ENCODE measurements around the gene CALCOCO2.

- TF ChIP-seq, protein P1, sequence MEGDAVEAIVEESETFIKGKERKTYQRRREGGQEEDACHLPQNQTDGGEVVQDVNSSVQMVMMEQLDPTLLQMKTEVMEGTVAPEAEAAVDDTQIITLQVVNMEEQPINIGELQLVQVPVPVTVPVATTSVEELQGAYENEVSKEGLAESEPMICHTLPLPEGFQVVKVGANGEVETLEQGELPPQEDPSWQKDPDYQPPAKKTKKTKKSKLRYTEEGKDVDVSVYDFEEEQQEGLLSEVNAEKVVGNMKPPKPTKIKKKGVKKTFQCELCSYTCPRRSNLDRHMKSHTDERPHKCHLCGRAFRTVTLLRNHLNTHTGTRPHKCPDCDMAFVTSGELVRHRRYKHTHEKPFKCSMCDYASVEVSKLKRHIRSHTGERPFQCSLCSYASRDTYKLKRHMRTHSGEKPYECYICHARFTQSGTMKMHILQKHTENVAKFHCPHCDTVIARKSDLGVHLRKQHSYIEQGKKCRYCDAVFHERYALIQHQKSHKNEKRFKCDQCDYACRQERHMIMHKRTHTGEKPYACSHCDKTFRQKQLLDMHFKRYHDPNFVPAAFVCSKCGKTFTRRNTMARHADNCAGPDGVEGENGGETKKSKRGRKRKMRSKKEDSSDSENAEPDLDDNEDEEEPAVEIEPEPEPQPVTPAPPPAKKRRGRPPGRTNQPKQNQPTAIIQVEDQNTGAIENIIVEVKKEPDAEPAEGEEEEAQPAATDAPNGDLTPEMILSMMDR (IDR thresholded peaks at IDR 0.05; ENCODE audit: low read depth, low read length), result no peak
- TF ChIP-seq EZH2phosphoT487 (IDR thresholded peaks at IDR 0.05; ENCODE audit: low read depth), result no peak
Measured at GRCh38 chr17:48800626-48801217, 30.1 kb upstream of the CALCOCO2 start.
